Hematopoietic multipotent progenitor cell treated with erythropoietin and hydrocortisone succinate and interleukin-3 and kit ligand, for 4 days (in vitro differentiated cells): ENCODE measurements around the gene SLC9B2.
"Not testable (repeated sequence)": the region's sequence is repeated elsewhere in the genome, so short reads cannot be mapped to it uniquely, and the experiment has no call there.

Experiments used
- DNase-seq: peaks from one replicate; pipeline ENCODE4 v3.0.0-alpha.2; 2015

Gene SLC9B2

DNA sequence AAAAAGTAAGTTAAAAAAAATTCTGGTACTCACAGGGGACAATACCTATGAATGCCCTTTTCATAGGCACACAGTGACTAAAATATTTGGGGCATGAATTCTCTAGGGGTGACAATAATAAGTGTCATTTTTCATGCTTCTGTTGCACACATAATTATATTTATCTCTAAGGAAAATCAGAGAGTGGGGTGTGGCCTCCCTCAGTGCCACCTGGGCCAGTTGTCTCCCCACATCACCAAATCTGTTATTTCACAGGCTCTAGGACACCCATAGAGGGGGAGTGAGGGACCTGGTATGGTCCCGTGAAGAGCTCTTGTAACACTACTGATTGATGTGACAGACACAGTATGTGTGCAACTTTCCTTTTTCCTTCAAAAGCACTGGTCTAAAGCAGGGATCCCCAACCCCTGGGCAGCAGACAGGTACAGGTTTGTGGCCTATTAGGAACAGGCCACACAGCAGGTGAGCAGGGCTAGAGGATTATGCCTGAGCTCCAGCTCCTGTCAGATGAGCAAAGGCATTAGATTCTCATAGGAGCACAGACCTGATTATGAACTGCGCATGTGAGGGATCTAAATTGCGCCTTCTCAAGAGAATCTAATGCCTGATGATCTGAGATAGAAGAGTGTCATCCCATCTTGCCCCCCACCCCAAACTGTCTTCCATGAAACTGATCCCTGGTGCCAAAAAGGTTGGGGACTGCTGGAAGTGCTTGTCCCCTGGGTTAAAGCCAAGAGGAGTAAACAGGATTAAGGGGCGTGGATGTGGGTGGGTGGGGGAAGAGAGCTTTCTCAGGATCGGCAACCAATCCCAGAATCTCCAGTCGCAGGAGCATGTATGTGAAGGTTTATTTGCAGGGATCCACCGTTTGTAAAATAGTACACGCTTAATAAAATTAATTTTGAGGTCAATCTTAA lies 57.9 kb downstream of the SLC9B2 start:
- DNase-seq = no peak

DNA sequence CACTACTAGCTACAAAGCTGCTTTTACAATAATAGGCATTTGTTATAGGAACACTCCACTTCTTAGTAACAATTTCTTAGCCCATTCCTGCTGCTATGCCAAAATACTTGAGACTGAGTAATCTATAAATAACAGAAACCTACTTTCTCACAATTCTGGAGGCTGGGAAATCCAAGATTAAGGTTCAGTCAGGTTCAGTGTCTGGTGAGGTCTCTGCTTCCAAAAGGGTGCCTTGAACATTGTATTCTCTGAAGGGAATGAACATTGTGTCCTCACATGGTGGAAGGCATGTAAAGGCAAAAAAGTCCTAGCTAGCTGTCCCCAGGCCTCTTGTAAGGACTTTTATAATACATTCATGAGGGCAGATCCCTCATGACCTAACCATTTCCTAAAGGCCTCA lies 64.0 kb downstream of the SLC9B2 start:
- DNase-seq = no peak

DNA sequence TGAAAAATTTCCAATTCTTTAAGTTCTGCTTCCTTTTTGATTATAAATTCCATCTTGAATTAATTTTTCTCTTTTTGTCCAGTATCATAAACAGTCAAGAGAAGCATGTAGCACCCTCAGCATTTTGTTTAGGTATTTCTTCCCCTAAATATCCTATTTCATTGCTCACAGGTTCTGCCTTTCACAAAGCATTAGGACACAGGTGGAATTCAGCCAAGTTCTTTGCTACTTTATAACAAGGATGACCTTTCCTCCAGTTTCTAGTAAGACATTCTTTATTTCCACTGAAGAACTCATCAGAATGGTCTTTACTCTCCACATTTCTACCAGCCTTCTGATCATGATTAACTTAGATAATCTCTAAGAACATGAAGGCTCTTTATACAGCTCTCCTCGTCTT lies 64.5 kb downstream of the SLC9B2 start:
- peak; percentile 37 for DNase-seq

DNA sequence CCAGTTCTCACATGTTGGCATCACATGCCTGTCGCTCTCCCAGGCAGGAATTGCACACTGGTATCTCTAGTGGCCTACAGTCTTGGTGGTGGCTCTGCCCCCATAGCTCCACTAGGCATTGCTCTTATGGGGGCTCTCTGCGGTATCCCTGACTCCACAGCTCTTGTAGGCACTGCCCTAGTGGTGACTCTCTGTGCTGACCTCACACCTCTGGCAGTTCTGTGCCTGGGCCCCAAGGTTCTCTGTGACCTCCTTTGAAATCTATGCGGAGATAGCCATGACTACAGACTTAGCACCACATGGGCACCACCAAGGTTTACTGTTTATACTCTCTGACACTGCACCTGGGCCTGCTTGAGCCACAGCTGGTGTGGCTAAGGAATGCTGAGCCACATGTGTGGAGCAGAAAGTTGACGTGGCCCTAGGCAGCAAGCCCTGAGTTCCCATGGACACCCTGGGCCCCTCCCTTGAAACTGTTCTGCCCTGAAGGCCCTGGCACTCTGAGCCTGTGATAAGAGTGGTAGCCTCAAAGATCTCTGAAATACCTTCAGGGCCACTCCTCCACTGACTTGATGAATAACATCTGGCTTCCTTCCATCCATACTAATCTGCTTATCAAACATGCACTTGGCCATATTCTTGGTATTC lies 65.1 kb downstream of the SLC9B2 start:
- DNase-seq = peak; percentile 88

DNA sequence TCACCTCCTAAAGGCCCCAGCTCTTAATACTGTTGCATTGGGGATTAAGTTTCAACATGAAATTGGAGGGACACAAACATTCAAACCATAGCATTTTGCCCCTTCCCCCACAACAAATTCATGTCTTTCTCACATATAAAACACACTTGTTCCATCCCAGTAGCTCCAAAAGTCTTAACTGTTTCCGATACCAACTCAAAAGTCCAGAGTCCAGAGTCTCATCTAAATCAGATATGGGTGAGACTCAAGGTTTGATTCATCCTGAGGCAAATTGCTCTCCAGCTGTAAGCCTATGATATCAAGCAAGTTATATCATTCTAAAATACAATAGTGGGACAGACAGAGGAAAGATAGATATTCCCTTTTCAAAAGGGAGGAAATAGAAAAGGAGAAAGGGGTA lies 65.8 kb downstream of the SLC9B2 start:
- DNase-seq = no peak

DNA sequence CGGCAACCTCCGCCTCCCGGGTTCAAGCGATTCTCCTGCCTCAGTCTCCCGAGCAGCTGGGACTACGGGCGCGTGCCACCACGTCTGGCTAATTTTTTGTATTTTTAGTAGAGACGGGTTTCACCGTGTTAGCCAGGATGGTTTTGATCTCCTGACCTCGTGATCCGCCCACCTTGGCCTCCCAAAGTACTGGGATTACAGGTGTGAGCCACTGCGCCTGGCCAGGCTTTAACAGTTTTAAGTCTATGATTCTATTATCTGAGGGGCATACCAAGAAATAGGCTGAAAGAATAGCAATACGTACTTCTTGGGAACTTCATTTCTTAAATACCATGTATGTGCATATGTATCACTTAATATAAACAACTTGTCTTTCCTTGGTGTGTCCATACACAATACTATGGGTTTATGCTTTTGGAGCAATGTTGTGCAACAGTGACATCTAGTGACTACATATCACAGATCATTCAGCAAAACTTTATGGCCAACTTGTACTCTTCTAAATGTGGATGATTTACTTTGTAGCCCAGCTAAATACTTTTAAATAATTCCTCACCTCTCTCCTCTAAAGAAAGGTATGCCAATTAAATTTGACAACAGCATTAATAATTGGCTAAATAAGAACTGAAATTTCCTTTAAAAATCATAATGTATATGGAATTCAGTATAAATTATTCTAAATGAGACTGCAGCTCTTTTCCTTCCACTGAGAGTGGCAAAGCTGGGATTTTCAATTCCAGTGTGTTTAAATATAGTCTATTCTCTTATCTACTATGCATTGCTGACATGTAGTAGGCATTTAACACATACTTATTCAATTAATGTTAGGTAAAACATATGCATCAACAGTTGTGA lies 67.5 kb downstream of the SLC9B2 start:
- peak; percentile 85 for DNase-seq

DNA sequence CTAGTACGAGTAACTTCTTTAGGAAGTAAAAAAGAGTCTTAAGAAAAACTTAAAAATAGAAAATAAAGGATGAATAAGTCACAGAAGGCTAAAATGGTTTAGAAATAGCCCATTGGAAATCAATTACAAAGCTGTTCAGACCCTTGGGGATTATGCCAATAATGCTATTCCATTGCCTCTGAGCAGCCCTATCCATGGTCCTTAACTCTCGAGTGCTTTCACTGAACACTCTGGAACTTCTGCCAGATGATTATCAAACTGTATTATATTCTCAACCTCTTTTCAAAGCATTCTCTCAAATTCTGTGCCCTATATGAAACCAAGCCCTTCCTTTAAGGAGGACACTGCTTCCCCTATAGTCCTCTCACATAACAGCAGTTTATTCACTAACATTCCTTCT lies 74.0 kb downstream of the SLC9B2 start:
- peak; percentile 45 for DNase-seq

DNA sequence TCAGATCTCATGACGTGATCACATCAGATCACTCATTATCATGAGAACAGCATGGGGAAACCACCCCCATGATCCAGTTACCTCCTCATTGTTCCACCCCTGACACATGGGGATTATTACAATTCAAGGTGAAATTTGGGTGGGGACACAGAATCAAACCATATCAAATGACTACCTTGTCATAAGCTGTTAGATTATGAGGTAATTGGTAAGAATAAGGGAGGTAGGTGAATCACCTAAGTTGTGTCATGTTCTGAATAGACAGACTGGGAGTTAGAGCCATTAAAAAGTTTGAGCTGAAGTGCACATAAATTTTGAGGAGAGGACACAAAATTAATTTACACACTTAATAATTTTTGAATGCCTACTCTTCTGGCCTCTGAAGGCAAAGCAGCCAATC lies 81.8 kb downstream of the SLC9B2 start:
- DNase-seq = no peak

DNA sequence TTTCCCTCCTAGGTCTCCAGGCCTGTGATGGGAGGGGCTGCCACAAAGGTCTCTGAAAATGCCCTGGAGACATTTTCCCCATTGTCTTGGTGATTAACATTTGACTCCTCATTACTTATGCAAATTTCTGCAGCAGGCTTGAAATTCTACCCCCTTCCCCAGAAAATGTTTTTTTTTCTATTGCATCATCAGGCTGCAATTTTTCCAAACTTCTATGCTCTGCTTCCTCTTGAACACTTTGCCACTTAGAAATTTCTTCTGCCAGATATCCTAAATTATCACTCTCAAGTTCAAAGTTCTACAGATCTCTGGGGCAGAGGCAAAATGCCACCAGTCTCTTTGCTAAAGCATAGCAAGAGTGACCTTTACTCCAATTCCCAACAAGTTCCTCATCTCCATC lies 82.6 kb downstream of the SLC9B2 start:
- DNase-seq = not testable (repeated sequence)

DNA sequence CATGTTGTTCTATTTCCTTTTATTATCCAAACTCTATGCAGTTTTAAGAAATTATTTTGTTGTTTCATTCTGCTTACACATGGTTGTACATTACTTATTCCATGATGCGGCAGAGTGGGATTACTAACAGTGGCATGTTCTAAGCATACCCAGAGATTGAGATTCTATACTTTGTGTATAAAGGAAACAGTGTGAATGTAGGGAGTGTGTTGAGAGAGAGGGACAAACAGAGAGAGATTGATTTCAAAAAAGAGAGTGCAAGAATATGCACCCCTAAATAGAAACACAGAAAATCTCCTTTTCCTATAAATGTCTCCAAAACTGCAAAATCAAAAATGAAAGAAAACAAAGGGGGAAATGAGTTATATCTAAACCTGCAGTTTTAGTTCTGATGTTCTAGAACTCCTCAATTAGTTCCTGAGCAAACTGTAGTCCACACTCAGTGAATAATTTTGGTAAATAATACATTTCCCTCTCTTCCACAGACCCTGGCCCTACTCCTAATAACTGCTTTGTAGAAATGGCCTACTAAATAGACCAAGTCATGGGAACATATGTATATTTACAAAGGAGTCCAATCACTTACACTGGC lies 88.0 kb downstream of the SLC9B2 start:
- DNase-seq = no peak

DNA sequence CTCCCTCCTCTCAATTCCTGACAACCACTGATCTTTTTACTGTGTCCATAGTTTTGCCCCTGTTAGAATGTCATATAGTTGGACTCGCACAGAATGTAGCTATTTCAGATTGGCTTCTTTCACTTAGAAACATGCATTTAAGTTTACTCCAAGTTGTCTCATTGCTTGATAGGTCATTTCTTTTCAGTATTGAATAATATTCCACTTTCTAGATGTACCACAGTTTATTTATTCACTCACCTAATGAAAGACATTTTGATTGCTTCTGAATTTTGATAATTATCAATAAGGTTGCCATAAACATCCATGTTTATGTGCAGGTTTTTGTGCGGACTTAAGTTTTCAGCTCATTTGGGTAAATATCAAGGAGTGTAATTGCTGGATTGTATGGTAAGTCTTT lies 95.6 kb downstream of the SLC9B2 start:
- no peak for DNase-seq
